ENCODE results near the gene MICOS13. TPM values are rescaled to one million over a fixed set of nuclear protein-coding genes. Genes with fewer than 3 reads are reported as not detected.

MICOS13 gene
- total RNA-seq, 1 donor from 2014 or later = 83.2 TPM

DNA sequence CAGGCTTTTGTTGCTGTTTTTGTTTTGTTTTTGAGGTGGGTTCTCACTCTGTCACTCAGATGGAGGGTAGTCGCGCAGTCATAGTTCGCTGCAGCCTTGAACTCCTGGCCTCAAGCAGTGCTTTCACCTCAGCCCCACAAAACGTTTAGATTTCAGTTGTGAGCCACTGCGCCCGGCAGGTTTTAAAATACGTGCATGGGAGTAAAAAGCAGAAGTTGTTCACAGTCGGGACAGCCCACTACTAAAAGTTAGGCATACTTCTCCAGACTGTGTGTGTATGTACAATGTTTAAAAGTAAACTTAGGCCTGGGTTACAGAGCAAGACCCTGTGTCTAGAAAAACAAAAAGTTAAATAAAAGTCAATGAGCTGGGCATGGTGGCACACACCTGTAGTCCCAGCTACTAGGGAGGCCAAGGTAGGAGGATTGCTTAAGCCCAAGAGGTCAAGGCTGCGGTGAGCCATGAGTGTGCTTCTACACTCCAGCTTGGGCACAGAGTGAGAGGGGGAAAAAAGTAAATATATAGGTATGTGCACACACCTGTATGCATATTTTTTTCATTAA lies 51.3 kb downstream of the MICOS13 start:
- Histone ChIP-seq H3K4me3 (no peak overlapping the region), H3K36me3 (peaks cover 0 to 44% of the 10 kb centered on the region in 2 donors), H3K27ac (peak overlapping the region; percentile 22), H3K27me3 (no peaks in the 10 kb centered on the region), H3K4me1 (peaks cover 96% of the 10 kb centered on the region), H3K9me3 (no peaks in the 10 kb centered on the region)
- intact Hi-C loops (cut with DNase I) = no loop called here
- TF ChIP-seq, protein P1, sequence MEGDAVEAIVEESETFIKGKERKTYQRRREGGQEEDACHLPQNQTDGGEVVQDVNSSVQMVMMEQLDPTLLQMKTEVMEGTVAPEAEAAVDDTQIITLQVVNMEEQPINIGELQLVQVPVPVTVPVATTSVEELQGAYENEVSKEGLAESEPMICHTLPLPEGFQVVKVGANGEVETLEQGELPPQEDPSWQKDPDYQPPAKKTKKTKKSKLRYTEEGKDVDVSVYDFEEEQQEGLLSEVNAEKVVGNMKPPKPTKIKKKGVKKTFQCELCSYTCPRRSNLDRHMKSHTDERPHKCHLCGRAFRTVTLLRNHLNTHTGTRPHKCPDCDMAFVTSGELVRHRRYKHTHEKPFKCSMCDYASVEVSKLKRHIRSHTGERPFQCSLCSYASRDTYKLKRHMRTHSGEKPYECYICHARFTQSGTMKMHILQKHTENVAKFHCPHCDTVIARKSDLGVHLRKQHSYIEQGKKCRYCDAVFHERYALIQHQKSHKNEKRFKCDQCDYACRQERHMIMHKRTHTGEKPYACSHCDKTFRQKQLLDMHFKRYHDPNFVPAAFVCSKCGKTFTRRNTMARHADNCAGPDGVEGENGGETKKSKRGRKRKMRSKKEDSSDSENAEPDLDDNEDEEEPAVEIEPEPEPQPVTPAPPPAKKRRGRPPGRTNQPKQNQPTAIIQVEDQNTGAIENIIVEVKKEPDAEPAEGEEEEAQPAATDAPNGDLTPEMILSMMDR (IDR thresholded peaks at IDR 0.05) = no peak
- TF ChIP-seq POLR2A (IDR thresholded peaks at IDR 0.05) = no peak
- no peak for TF ChIP-seq POLR2AphosphoS5 (IDR thresholded peaks at IDR 0.05; ENCODE audit: insufficient read depth in 1 of 2, low read depth in 1 of 2)
- no peak for DNase-seq (ENCODE audit: extremely low spot score in 2 of 2)

DNA sequence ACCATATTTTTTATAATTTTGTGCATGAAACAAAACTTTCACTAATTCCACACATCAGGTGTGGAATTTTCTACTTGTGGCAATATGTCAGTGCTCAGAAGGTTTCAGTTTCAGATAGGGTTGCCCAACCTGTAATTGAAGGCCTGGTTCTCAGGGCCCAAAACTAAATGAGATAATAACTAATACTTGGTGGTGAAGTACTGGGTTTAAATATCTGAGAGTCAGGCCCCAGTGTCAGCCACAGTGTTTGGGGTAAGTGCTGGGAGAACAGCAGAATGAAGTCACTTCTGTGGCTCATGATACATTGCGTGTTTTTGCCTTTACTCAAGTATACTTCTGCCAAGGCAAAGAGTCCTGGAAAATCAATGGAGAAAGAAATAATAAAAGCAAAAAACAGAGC lies 51.9 kb downstream of the MICOS13 start:
- Histone ChIP-seq H3K27me3 (no peaks in the 10 kb centered on the region), H3K36me3 (peaks cover 0 to 44% of the 10 kb centered on the region in 2 donors), H3K4me3 (no peak overlapping the region), H3K4me1 (peaks cover 91% of the 10 kb centered on the region), H3K9me3 (no peaks in the 10 kb centered on the region), H3K27ac (peak overlapping the region; percentile 22)
- no peak for DNase-seq (ENCODE audit: extremely low spot score in 2 of 2)
- no peak for TF ChIP-seq POLR2A (IDR thresholded peaks at IDR 0.05)
- TF ChIP-seq POLR2AphosphoS5 (IDR thresholded peaks at IDR 0.05; ENCODE audit: insufficient read depth in 1 of 2, low read depth in 1 of 2) = no peak
- TF ChIP-seq, protein P1 (IDR thresholded peaks at IDR 0.05) = no peak
- intact Hi-C loops (cut with DNase I) = no loop called here

Other genes with a start within 250 kb of the MICOS13 start
- not detected for gene ZNRF4, start 225.1 kb downstream of the MICOS13 start, total RNA-seq
- 37.1 TPM for gene TINCR, start 112.6 kb downstream of the MICOS13 start, total RNA-seq
- gene SAFB2, start 57.7 kb downstream of the MICOS13 start, total RNA-seq = 85.4 TPM
- gene SAFB, start 57.4 kb downstream of the MICOS13 start, total RNA-seq = 145 TPM
- 10.3 TPM for gene HSD11B1L, start 511 bp upstream of the MICOS13 start, total RNA-seq
- gene RPL36, start 9.8 kb upstream of the MICOS13 start, total RNA-seq = 703 TPM
- gene LONP1, start 39.6 kb upstream of the MICOS13 start, total RNA-seq = 53.3 TPM
- gene CATSPERD, start 40.1 kb upstream of the MICOS13 start, total RNA-seq = not detected
- 0.98 TPM for gene PRR22, start 104.2 kb upstream of the MICOS13 start, total RNA-seq
- 39.0 TPM for gene DUS3L, start 110.6 kb upstream of the MICOS13 start, total RNA-seq
- 3.7 TPM for gene NRTN, start 124.6 kb upstream of the MICOS13 start, total RNA-seq
- 36.8 TPM for gene FUT6, start 159.2 kb upstream of the MICOS13 start, total RNA-seq
- gene FUT3, start 170.9 kb upstream of the MICOS13 start, total RNA-seq = 20.9 TPM
- not detected for gene FUT5, start 190.0 kb upstream of the MICOS13 start, total RNA-seq
- gene NDUFA11, start 223.3 kb upstream of the MICOS13 start, total RNA-seq = 318 TPM
- 7.9 TPM for gene VMAC, start 224.4 kb upstream of the MICOS13 start, total RNA-seq
- gene CAPS, start 233.7 kb upstream of the MICOS13 start, total RNA-seq = 35.8 TPM